LNCaP clone FGC (cell line): ENCODE data around the gene UBA6.

ENCODE experiments used
- DNase-seq: peaks from one replicate; pipeline ENCODE4 v3.0.0-alpha.2; 2011; ENCODE audit warnings: low read depth
- H3K4me3 ChIP-seq: 2 replicates; pipeline ENCODE4 v1.5.1; 2011; ENCODE audit warnings: mild to moderate bottlenecking, low read depth, low read length, control low read depth
- CTCF ChIP-seq: IDR thresholded peaks from 2 replicates; pipeline ENCODE4 v1.5.1; 2012; ENCODE audit warnings: mild to moderate bottlenecking; ENCODE audit not compliant: control insufficient read depth, insufficient read depth; ENCODE audit errors: extremely low read depth

The UBA6 gene

GRCh38 chr4:67691328-67691727, 9.6 kb downstream of the UBA6 start:
- no peak for TF ChIP-seq CTCF
- H3K4me3 ChIP-seq, result no peak overlapping the region
- DNase-seq, result no peak

- no peak overlapping the region for H3K4me3 ChIP-seq
- DNase-seq, result no peak
- TF ChIP-seq CTCF, result no peak
Measured at GRCh38 chr4:67687636-67688035, 13.3 kb downstream of the UBA6 start.

- DNase-seq, result no peak
- no peak for TF ChIP-seq CTCF
- no peak overlapping the region for H3K4me3 ChIP-seq
Measured at GRCh38 chr4:67685532-67685859, 15.5 kb downstream of the UBA6 start.

- no peak for DNase-seq
- H3K4me3 ChIP-seq, result no peak overlapping the region
- no peak for TF ChIP-seq CTCF
Measured at GRCh38 chr4:67684839-67685531, 16.0 kb downstream of the UBA6 start.

GRCh38 chr4:67682266-67682665, 18.7 kb downstream of the UBA6 start:
- no peak for DNase-seq
- TF ChIP-seq CTCF, result no peak
- H3K4me3 ChIP-seq, result no peak overlapping the region

- H3K4me3 ChIP-seq, result no peak overlapping the region
- TF ChIP-seq CTCF, result no peak
- DNase-seq, result no peak
Measured at GRCh38 chr4:67680581-67681222, 20.3 kb downstream of the UBA6 start.

- H3K4me3 ChIP-seq, result no peak overlapping the region
- TF ChIP-seq CTCF, result no peak
- DNase-seq, result no peak
Measured at GRCh38 chr4:67678612-67679011, 22.3 kb downstream of the UBA6 start.
